ENCODE results near the gene ROBO3.

Gene ROBO3

GRCh38 chr11:124920870-124921609 lies 55.8 kb downstream of the ROBO3 start:
- H3K36me3 ChIP-seq (ENCODE audit: control insufficient read depth in 2 of 2, insufficient read depth in 1 of 2, low read length in 2 of 2): no peaks in the 10 kb centered on the region
- TF ChIP-seq ZNF777 (tag by site-specific recombination; IDR thresholded peaks at IDR 0.05; ENCODE audit: borderline replicate concordance) (no peak), ZFP37 (tag by site-specific recombination; IDR thresholded peaks at IDR 0.05) (no peak), PBX3 (CRISPR knock-in tag; IDR thresholded peaks at IDR 0.05) (peak; percentile 73; the same call in 1 of the 2 replicates), ZNF19 (tag by site-specific recombination; IDR thresholded peaks at IDR 0.05; ENCODE audit: low read depth) (no peak), ZNF248 (tag by site-specific recombination; IDR thresholded peaks at IDR 0.05) (no peak)
- no peaks in the 10 kb centered on the region for H3K4me1 ChIP-seq (ENCODE audit: control insufficient read depth, insufficient read depth, low read length)
- peak overlapping the region; percentile 27 for H3K4me3 ChIP-seq (ENCODE audit: low read depth, low read length)
- no peaks in the 10 kb centered on the region for H3K9me3 ChIP-seq (ENCODE audit: control insufficient read depth, insufficient read depth, low read depth, low read length)
- POLR2A ChIA-PET: interaction anchor here (0.7 to 2.2 kb wide), 4 partner anchors 20 to 45 kb away, joined by 3 to 11 read pairs (median 6); partner anchors contain the start of gene CCDC15
- CTCF ChIA-PET: interaction anchor here (0.5 to 1.2 kb wide), 4 partner anchors 45 to 648 kb away, joined by 3 to 4 read pairs (median 4); partner anchors contain the start of gene EI24
- peak overlapping the region; percentile 64; the same call in 1 of the 2 replicates for H3K27ac ChIP-seq (ENCODE audit: extremely low read depth, low read depth, low read length)

- CTCF ChIA-PET: no interaction called here
- TF ChIP-seq BCL11B (tag by site-specific recombination; IDR thresholded peaks at IDR 0.05; ENCODE audit: low read depth) (no peak), ZNF23 (tag by site-specific recombination; IDR thresholded peaks at IDR 0.05; ENCODE audit: borderline replicate concordance) (no peak), KLF8 (tag by site-specific recombination; IDR thresholded peaks at IDR 0.05) (no peak), ZNF138 (tag by site-specific recombination; IDR thresholded peaks at IDR 0.05; ENCODE audit: borderline replicate concordance) (no peak), ZNF404 (tag by site-specific recombination; IDR thresholded peaks at IDR 0.05) (no peak), BCL6B (tag by site-specific recombination; IDR thresholded peaks at IDR 0.05) (no peak), ZBTB7A (tag by site-specific recombination; IDR thresholded peaks at IDR 0.05; ENCODE audit: low read depth) (no peak), ZNF426 (tag by site-specific recombination; IDR thresholded peaks at IDR 0.05) (no peak), ZNF16 (tag by site-specific recombination; IDR thresholded peaks at IDR 0.05; ENCODE audit: low read depth) (no peak), ZNF626 (tag by site-specific recombination; IDR thresholded peaks at IDR 0.05) (no peak), PBX3 (CRISPR knock-in tag; IDR thresholded peaks at IDR 0.05) (no peak), MEIS1 (CRISPR knock-in tag; IDR thresholded peaks at IDR 0.05; ENCODE audit: borderline replicate concordance) (no peak), ZNF830 (tag by site-specific recombination; IDR thresholded peaks at IDR 0.05; ENCODE audit: low read depth) (no peak)
- H3K4me1 ChIP-seq (ENCODE audit: control insufficient read depth, insufficient read depth, low read length): no peaks in the 10 kb centered on the region
- POLR2A ChIA-PET: no interaction called here
- no peaks in the 10 kb centered on the region for H3K9me3 ChIP-seq (ENCODE audit: control insufficient read depth, insufficient read depth, low read depth, low read length)
- H3K4me3 ChIP-seq (ENCODE audit: low read depth, low read length): no peak overlapping the region
- H3K36me3 ChIP-seq (ENCODE audit: control insufficient read depth in 2 of 2, insufficient read depth in 1 of 2, low read length in 2 of 2): no peaks in the 10 kb centered on the region
- no peak overlapping the region for H3K27ac ChIP-seq (ENCODE audit: extremely low read depth, low read depth, low read length)
Observed at GRCh38 chr11:124922831-124923230, 57.6 kb downstream of the ROBO3 start.

- ChIA-PET CTCF (interaction anchor here (1.3 kb wide), 1 partner anchor 12 kb away, joined by 3 read pairs; the partner anchor contains the start of gene HEPACAM), POLR2A (no interaction called here)
- no peak overlapping the region for H3K4me3 ChIP-seq (ENCODE audit: low read depth, low read length)
Observed at GRCh38 chr11:124923296-124923695, 58.1 kb downstream of the ROBO3 start.

More at GRCh38 chr11:124923296-124923695, 58.1 kb downstream of the ROBO3 start:
- Histone ChIP-seq H3K9me3 (ENCODE audit: control insufficient read depth, insufficient read depth, low read depth, low read length) (no peaks in the 10 kb centered on the region), H3K4me1 (ENCODE audit: control insufficient read depth, insufficient read depth, low read length) (no peaks in the 10 kb centered on the region), H3K36me3 (ENCODE audit: control insufficient read depth in 2 of 2, insufficient read depth in 1 of 2, low read length in 2 of 2) (no peaks in the 10 kb centered on the region), H3K27ac (ENCODE audit: extremely low read depth, low read depth, low read length) (no peak overlapping the region)
- no peak for TF ChIP-seq PATZ1 (tag by site-specific recombination; IDR thresholded peaks at IDR 0.05)
